NT2/D1 (cell line): ENCODE data around the gene ENO3.

Experiments
- SUZ12 ChIP-seq: IDR thresholded peaks from 2 replicates; pipeline ENCODE4 v1.6.1; 2011; ENCODE audit not compliant: insufficient read length, insufficient read depth; ENCODE audit errors: extremely low read depth
- YY1 ChIP-seq: IDR thresholded peaks from 2 replicates; pipeline ENCODE4 v1.6.1; 2011; ENCODE audit not compliant: insufficient read length, insufficient read depth
- ZNF274 ChIP-seq: IDR thresholded peaks from 2 replicates; pipeline ENCODE4 v1.6.1; 2011; ENCODE audit warnings: mild to moderate bottlenecking, low read depth, low read length

DNA sequence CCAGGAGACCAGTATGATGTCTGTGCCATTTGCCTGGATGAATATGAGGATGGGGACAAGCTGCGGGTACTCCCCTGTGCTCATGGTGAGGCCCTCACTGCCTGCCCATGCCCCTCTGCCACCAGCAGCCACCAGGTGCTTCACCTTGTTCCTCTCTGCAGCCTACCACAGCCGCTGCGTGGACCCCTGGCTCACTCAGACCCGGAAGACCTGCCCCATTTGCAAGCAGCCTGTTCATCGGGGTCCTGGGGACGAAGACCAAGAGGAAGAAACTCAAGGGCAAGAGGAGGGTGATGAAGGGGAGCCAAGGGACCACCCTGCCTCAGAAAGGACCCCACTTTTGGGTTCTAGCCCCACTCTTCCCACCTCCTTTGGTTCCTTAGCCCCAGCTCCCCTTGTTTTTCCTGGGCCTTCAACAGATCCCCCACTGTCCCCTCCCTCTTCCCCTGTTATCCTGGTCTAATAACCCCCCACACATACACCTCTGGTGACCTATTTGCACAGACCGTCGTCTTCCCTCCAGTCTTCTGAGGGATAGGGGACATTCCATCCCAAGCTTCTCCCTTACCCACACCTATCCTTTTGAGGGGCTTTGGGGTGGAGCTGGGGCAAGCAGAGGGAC, 6.3 kb upstream of the ENO3 start:
- TF ChIP-seq YY1 (no peak), SUZ12 (no peak), ZNF274 (no peak)
